ENCODE measurements around the gene DECR2. TPM values are rescaled to one million over a fixed set of nuclear protein-coding genes. Genes with fewer than 3 reads are reported as not detected.

Gene DECR2
- total and polyA plus RNA-seq, 2 of the 13 experiments (the other 11 are each of a cell fraction or from before 2014, with no cell fraction given): 36.3 to 44.6 TPM

DNA sequence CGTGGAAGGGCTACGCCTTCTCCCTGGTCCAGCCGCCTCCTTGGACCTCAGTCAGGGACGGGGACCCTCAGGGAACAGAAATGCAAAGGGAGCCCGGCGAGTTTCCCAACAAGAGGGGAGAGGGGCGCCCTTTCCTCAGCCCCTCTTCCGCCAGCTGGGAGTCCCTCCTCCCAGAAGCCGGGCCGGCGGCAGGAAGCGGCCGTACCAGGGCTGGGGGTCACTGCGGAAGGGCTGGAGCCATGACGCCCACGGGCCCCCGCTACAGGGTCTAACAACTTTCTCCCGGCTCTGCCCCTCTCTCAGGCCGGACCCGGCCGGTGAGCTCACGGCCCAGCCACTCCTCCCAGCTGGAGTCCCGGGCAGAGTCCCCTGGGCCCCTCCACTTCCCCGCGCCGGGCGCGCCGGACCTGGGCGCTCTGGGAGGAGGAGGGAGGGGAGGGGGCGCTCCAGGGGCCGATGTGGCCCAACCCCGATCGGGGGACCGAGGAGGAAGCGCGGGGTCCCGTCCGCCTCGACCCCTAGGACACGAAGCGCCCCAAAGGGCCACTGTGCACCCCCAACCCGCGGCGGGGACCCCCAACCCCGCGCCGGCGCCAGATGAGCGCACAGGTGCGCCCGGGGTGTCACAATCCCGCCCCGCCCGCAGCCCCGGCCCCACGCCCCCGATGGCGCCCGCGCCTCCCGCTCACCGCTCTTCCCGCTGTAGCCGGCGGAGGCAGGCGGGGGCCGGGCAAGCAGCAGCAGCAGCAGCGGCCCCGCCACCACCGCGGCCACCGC is 20.5 kb upstream of the DECR2 start (continued):
- TF ChIP-seq ELF1 (CRISPR knock-in tag; IDR thresholded peaks at IDR 0.05): no peak
- no peak for TF ChIP-seq ZNF296 (CRISPR knock-in tag; conservative IDR thresholded peaks at IDR 0.05)
- TF ChIP-seq, protein P1, sequence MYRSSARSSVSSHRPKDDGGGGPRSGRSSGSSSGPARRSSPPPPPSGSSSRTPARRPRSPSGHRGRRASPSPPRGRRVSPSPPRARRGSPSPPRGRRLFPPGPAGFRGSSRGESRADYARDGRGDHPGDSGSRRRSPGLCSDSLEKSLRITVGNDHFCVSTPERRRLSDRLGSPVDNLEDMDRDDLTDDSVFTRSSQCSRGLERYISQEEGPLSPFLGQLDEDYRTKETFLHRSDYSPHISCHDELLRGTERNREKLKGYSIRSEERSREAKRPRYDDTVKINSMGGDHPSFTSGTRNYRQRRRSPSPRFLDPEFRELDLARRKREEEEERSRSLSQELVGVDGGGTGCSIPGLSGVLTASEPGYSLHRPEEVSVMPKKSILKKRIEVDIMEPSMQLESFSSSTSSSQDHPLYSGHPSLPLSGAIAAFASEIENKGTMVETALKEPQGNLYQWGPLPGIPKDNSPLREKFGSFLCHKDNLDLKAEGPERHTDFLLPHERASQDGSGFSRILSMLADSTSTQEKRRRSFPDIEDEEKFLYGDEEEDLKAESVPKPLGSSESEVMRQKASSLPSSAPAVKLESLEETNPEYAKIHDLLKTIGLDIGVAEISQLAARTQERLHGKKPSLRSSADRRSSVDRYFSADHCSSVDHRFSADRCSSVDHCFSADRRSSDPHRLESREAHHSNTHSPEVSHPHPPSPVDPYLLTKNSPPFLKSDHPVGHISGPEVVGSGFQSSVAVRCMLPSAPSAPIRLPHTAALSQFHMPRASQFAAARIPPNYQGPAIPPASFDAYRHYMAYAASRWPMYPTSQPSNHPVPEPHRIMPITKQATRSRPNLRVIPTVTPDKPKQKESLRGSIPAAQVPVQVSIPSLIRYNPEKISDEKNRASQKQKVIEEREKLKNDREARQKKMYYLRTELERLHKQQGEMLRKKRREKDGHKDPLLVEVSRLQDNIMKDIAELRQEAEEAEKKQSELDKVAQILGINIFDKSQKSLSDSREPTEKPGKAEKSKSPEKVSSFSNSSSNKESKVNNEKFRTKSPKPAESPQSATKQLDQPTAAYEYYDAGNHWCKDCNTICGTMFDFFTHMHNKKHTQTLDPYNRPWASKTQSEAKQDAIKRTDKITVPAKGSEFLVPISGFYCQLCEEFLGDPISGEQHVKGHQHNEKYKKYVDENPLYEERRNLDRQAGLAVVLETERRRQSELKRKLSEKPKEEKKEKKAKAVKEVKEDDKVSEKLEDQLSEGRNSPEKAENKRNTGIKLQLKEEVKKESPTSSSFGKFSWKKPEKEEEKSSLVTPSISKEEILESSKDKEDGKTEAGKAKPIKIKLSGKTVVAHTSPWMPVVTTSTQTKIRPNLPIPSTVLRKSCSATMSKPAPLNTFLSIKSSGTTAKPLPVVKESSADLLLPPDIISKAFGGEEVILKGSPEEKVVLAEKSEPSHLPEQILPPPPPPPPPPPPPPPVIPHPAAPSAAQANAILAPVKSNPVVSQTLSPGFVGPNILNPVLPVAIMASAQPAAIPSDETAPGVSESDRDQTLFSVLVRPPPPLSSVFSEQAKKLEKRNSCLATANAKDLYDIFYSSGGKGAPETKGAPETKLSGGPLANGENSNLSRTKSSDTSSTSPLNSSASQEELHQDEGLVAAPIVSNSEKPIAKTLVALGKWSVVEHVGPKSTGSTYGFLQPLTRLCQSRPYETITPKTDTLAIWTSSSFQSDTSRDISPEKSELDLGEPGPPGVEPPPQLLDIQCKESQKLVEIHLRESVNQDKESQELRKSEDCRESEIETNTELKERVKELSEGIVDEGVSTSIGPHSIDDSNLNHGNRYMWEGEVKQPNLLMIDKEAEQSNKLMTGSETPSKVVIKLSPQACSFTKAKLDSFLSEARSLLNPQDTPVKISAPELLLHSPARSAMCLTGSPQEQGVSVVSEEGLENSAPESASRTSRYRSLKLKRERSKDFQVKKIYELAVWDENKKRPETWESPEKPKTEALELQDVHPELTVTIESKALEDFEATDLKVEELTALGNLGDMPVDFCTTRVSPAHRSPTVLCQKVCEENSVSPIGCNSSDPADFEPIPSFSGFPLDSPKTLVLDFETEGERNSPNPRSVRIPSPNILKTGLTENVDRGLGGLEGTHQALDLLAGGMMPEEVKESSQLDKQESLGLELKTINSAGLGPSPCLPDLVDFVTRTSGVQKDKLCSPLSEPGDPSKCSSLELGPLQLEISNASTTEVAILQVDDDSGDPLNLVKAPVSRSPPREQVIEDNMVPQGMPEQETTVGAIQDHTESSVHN (CRISPR knock-in tag; IDR thresholded peaks at IDR 0.05): no peak
- TF ChIP-seq KMT2A (CRISPR knock-in tag; IDR thresholded peaks at IDR 0.05): 0 out of 2 replicates have a peak, but pooled peaks have one; percentile 17
- TF ChIP-seq, protein P2, sequence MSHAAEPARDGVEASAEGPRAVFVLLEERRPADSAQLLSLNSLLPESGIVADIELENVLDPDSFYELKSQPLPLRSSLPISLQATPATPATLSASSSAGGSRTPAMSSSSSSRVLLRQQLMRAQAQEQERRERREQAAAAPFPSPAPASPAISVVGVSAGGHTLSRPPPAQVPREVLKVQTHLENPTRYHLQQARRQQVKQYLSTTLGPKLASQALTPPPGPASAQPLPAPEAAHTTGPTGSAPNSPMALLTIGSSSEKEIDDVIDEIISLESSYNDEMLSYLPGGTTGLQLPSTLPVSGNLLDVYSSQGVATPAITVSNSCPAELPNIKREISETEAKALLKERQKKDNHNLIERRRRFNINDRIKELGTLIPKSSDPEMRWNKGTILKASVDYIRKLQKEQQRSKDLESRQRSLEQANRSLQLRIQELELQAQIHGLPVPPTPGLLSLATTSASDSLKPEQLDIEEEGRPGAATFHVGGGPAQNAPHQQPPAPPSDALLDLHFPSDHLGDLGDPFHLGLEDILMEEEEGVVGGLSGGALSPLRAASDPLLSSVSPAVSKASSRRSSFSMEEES (CRISPR knock-in tag; IDR thresholded peaks at IDR 0.05): 0 out of 2 replicates have a peak, but pooled peaks have one; percentile 14
- no peak for TF ChIP-seq FOSL1 (CRISPR knock-in tag; IDR thresholded peaks at IDR 0.05; ENCODE audit: borderline replicate concordance)
- TF ChIP-seq, protein P3, sequence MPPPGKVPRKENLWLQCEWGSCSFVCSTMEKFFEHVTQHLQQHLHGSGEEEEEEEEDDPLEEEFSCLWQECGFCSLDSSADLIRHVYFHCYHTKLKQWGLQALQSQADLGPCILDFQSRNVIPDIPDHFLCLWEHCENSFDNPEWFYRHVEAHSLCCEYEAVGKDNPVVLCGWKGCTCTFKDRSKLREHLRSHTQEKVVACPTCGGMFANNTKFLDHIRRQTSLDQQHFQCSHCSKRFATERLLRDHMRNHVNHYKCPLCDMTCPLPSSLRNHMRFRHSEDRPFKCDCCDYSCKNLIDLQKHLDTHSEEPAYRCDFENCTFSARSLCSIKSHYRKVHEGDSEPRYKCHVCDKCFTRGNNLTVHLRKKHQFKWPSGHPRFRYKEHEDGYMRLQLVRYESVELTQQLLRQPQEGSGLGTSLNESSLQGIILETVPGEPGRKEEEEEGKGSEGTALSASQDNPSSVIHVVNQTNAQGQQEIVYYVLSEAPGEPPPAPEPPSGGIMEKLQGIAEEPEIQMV (CRISPR knock-in tag; IDR thresholded peaks at IDR 0.05; ENCODE audit: low read depth): no peak
- TF ChIP-seq, protein P4, sequence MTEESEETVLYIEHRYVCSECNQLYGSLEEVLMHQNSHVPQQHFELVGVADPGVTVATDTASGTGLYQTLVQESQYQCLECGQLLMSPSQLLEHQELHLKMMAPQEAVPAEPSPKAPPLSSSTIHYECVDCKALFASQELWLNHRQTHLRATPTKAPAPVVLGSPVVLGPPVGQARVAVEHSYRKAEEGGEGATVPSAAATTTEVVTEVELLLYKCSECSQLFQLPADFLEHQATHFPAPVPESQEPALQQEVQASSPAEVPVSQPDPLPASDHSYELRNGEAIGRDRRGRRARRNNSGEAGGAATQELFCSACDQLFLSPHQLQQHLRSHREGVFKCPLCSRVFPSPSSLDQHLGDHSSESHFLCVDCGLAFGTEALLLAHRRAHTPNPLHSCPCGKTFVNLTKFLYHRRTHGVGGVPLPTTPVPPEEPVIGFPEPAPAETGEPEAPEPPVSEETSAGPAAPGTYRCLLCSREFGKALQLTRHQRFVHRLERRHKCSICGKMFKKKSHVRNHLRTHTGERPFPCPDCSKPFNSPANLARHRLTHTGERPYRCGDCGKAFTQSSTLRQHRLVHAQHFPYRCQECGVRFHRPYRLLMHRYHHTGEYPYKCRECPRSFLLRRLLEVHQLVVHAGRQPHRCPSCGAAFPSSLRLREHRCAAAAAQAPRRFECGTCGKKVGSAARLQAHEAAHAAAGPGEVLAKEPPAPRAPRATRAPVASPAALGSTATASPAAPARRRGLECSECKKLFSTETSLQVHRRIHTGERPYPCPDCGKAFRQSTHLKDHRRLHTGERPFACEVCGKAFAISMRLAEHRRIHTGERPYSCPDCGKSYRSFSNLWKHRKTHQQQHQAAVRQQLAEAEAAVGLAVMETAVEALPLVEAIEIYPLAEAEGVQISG (CRISPR knock-in tag; IDR thresholded peaks at IDR 0.05): peak; percentile 61
- TF ChIP-seq ZNF510 (CRISPR knock-in tag; IDR thresholded peaks at IDR 0.05; ENCODE audit: low read depth): no peak
- TF ChIP-seq ZBTB1 (CRISPR knock-in tag; IDR thresholded peaks at IDR 0.05; ENCODE audit: borderline replicate concordance): no peak
- TF ChIP-seq, protein P5, sequence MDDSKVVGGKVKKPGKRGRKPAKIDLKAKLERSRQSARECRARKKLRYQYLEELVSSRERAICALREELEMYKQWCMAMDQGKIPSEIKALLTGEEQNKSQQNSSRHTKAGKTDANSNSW (CRISPR knock-in tag; IDR thresholded peaks at IDR 0.05; ENCODE audit: borderline replicate concordance): no peak
- TF ChIP-seq, protein P6, sequence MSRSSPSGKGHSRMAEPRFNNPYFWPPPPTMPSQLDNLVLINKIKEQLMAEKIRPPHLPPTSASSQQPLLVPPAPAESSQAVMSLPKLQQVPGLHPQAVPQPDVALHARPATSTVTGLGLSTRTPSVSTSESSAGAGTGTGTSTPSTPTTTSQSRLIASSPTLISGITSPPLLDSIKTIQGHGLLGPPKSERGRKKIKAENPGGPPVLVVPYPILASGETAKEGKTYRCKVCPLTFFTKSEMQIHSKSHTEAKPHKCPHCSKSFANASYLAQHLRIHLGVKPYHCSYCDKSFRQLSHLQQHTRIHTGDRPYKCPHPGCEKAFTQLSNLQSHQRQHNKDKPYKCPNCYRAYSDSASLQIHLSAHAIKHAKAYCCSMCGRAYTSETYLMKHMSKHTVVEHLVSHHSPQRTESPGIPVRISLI (CRISPR knock-in tag; IDR thresholded peaks at IDR 0.05; ENCODE audit: borderline replicate concordance): no peak

Measured in HepG2 (cell line).